Fibroblast of villous mesenchyme (primary cell): Measurements from ENCODE around the gene MACROH2A1. TPM values are rescaled to one million over a fixed set of nuclear protein-coding genes. Genes with fewer than 3 reads are reported as not detected.

Experiments used
- DNase-seq: peaks from one replicate; pipeline ENCODE4 v3.0.0-alpha.2; 2010; ENCODE audit warnings: low read depth
- H3K4me3 ChIP-seq: 2 replicates; pipeline ENCODE4 v1.5.1; 2011; ENCODE audit warnings: low read depth, mild to moderate bottlenecking, low read length
- CTCF ChIP-seq: IDR thresholded peaks from 2 replicates; pipeline ENCODE4 v1.5.1; 2012; ENCODE audit warnings: low read depth, mild to moderate bottlenecking, low read length; ENCODE audit not compliant: insufficient read depth
- total RNA-seq: library from RNA; depleted of rRNA; stranded (reverse); fragments of >200 nt; gene quantifications from 2 replicates; pipeline ENCODE4 v1.2.3, GENCODE V29; 2012

The MACROH2A1 gene
- total RNA-seq, 1 donor: 161 TPM

GRCh38 chr5:135319928-135320606, 79.0 kb downstream of the MACROH2A1 start:
- no peak overlapping the region for H3K4me3 ChIP-seq
- DNase-seq: no peak
- no peak for TF ChIP-seq CTCF

DNA sequence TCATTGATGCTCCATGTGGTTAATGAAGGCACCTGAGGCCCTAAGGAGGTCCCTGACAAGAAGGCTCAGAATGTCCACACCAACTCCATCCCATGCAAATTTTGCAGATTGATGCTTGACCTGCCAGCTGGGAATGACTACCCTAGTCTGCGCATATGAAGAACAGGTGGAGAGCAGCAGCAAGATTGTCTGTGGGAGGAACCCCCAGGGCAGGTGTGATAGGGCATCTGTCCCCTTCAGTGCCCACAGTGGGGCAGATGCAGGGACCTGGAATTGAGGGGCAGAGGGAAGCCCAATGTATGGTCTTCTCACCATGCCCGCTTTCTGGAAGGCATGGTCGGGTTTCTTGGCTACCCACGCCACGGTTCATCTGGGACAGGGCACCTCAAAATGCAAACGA, 79.6 kb downstream of the MACROH2A1 start:
- no peak overlapping the region for H3K4me3 ChIP-seq
- DNase-seq: no peak
- TF ChIP-seq CTCF: no peak

DNA sequence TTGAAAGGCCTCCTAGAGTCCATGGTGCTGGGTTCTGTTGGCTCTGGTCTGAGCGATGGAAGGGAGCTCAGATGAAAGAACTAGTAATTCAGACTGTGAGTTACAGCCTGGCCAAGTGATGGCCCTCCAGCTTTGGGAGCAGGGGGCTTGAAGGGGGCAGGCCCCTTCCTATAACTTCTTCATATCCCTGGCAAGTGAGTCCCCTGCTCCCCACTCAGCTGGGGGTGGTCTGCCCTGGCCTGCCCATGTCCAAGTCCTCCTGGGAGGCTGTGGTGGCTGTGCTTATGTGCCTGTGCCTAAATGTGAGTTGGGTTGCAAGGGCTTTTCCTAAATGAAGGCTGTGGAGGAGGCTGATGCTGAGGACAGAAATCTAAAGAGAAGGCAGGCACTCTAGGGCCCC, 80.1 kb downstream of the MACROH2A1 start:
- no peak for TF ChIP-seq CTCF
- no peak overlapping the region for H3K4me3 ChIP-seq
- no peak for DNase-seq

- no peak for TF ChIP-seq CTCF
- H3K4me3 ChIP-seq: no peak overlapping the region
- no peak for DNase-seq
These were observed 81.0 kb downstream of the MACROH2A1 start for GRCh38 chr5:135318037-135318436.

GRCh38 chr5:135317286-135317685, 81.7 kb downstream of the MACROH2A1 start:
- H3K4me3 ChIP-seq: no peak overlapping the region
- no peak for DNase-seq
- TF ChIP-seq CTCF: no peak

GRCh38 chr5:135315386-135315785, 83.6 kb downstream of the MACROH2A1 start:
- H3K4me3 ChIP-seq: no peak overlapping the region
- no peak for TF ChIP-seq CTCF
- no peak for DNase-seq

DNA sequence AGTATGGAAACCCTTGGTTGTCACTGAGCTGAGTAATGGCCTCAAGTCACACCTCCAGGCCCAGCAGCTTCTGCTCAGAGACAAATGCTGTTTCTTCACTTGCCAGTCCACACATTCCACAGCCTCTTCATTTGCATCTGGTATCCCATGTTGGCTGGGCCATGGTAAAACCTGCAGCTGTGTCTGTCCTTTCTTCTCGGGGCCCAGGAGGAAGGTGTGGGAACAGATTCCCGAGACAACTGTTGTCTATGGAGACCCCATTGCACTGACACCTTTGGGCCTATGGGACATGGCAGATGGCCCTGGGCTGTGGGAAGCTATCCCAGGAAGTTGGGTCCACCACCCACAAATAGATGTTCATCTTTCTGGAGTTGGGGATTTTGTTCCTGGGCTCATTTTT, 85.1 kb downstream of the MACROH2A1 start:
- TF ChIP-seq CTCF: no peak
- H3K4me3 ChIP-seq: no peak overlapping the region
- DNase-seq: no peak
